ENCODE measurements around the gene OPRPN. TPM values are rescaled to one million over a fixed set of nuclear protein-coding genes. Genes with fewer than 3 reads are reported as not detected.

The OPRPN gene
- total RNA-seq, 1 donor from 2014 or later: not detected

GRCh38 chr4:70449220-70449619, 51.5 kb downstream of the OPRPN start:
- Mint-ChIP-seq H3K27me3 (no peaks in the 10 kb centered on the region), H3K4me3 (ENCODE audit: low read depth) (no peak overlapping the region), H3K27ac (no peak overlapping the region), H3K36me3 (ENCODE audit: insufficient read depth) (no peaks in the 10 kb centered on the region), H3K9me3 (ENCODE audit: low read depth) (peaks cover 14% of the 10 kb centered on the region), H3K4me1 (ENCODE audit: low read depth) (no peaks in the 10 kb centered on the region)
- TF ChIP-seq CTCF (IDR thresholded peaks at IDR 0.05; ENCODE audit: unreplicated experiment): no peak
- DNase-seq (ENCODE audit: low spot score, unreplicated experiment): no peak

- TF ChIP-seq CTCF (IDR thresholded peaks at IDR 0.05; ENCODE audit: unreplicated experiment): no peak
- no peaks in the 10 kb centered on the region for H3K4me1 Mint-ChIP-seq (ENCODE audit: low read depth)
- no peaks in the 10 kb centered on the region for H3K36me3 Mint-ChIP-seq (ENCODE audit: insufficient read depth)
- no peak overlapping the region for H3K27ac Mint-ChIP-seq
- H3K4me3 Mint-ChIP-seq (ENCODE audit: low read depth): no peak overlapping the region
- DNase-seq (ENCODE audit: low spot score, unreplicated experiment): no peak
- H3K9me3 Mint-ChIP-seq (ENCODE audit: low read depth): peaks cover 14% of the 10 kb centered on the region
- no peaks in the 10 kb centered on the region for H3K27me3 Mint-ChIP-seq
Measured at GRCh38 chr4:70452946-70453345, 55.2 kb downstream of the OPRPN start.

Other genes with a start within 250 kb of the OPRPN start
- gene PRR27, start 243.7 kb upstream of the OPRPN start, total RNA-seq: not detected in 2 replicates
- gene ODAM, start 202.2 kb upstream of the OPRPN start, total RNA-seq: not detected in 2 replicates
- not detected in 2 replicates for gene FDCSP, start 171.8 kb upstream of the OPRPN start, total RNA-seq
- gene CSN3, start 155.3 kb upstream of the OPRPN start, total RNA-seq: not detected in 2 replicates
- gene CABS1, start 63.0 kb upstream of the OPRPN start, total RNA-seq: not detected in 2 replicates
- not detected in 2 replicates for gene SMR3A, start 37.2 kb upstream of the OPRPN start, total RNA-seq
- gene SMR3B, start 14.8 kb upstream of the OPRPN start, total RNA-seq: not detected in 2 replicates
- not detected in 2 replicates for gene MUC7, start 74.3 kb downstream of the OPRPN start, total RNA-seq
- gene AMTN, start 120.6 kb downstream of the OPRPN start, total RNA-seq: not detected in 2 replicates
- not detected in 2 replicates for gene AMBN, start 194.3 kb downstream of the OPRPN start, total RNA-seq
- 0.05 and 0.09 TPM in 2 replicates for gene ENAM, start 230.8 kb downstream of the OPRPN start, total RNA-seq